ENCODE results near the gene MRTFB.

The MRTFB gene

GRCh38 chr16:14148016-14148415 lies 76.9 kb downstream of the MRTFB start:
- Mint-ChIP-seq H3K9me3 (no peaks in the 10 kb centered on the region), H3K27ac (no peak overlapping the region), H3K4me3 (no peak overlapping the region), H3K27me3 (no peaks in the 10 kb centered on the region), H3K36me3 (peaks cover 9% of the 10 kb centered on the region), H3K4me1 (peaks cover 2% of the 10 kb centered on the region)
- ATAC-seq (ENCODE audit: low read depth): no peak
- DNase-seq (ENCODE audit: low spot score in 2 of 2): no peak

- no peaks in the 10 kb centered on the region for H3K27me3 Mint-ChIP-seq
- H3K27ac Mint-ChIP-seq: no peak overlapping the region
- H3K36me3 Mint-ChIP-seq: peaks cover 9% of the 10 kb centered on the region
- no peak for ATAC-seq (ENCODE audit: low read depth)
- no peaks in the 10 kb centered on the region for H3K9me3 Mint-ChIP-seq
- H3K4me1 Mint-ChIP-seq: peaks cover 2% of the 10 kb centered on the region
- H3K4me3 Mint-ChIP-seq: no peak overlapping the region
- no peak for DNase-seq (ENCODE audit: low spot score in 2 of 2)
Observed at GRCh38 chr16:14148569-14148968, 77.5 kb downstream of the MRTFB start.

- peaks cover 6% of the 10 kb centered on the region for H3K36me3 Mint-ChIP-seq
- no peak overlapping the region for H3K4me3 Mint-ChIP-seq
- H3K4me1 Mint-ChIP-seq: peaks cover 2% of the 10 kb centered on the region
- no peak for ATAC-seq (ENCODE audit: low read depth)
- H3K9me3 Mint-ChIP-seq: no peaks in the 10 kb centered on the region
- DNase-seq (ENCODE audit: low spot score in 2 of 2): no peak
- H3K27ac Mint-ChIP-seq: no peak overlapping the region
- no peaks in the 10 kb centered on the region for H3K27me3 Mint-ChIP-seq
Observed at GRCh38 chr16:14150796-14151195, 79.7 kb downstream of the MRTFB start.

DNA sequence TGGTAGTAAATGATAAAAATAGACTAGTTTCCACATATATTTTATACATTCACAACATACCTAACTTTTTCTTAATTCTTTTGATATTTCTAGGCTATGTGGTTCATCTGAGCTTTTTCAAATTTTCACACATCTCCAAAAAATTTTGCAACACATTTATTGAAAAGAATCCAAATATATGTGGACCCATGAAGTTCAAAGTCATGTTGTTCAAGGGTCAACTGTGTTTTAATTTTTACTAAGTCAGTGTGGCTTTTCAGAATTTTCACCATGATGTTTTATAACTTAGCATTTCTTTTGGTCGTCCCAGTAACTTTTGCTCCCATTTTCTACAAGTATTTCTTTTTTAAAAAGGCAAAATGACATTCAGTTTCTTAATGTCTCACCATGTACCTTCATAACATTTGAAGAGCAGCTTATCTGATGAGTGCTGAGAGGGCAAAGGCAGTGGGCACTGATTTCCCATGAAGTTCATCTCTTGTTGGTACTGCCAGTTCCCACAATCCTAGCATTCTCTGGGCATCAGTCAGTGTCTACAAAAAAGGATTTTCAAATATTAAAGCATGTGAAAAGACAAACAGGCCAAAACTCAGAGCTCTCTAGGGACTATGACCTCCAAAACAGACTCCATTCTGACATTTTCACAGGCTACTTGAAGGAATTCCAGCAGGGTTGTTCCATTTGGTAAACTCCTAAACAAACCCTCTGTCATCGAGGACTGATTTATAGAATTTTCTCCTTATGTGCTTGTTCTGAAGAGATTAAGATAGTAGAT lies 80.3 kb downstream of the MRTFB start:
- ATAC-seq (ENCODE audit: low read depth) (no peak), DNase-seq (ENCODE audit: low spot score in 2 of 2) (no peak)
- Mint-ChIP-seq H3K27me3 (no peaks in the 10 kb centered on the region), H3K4me1 (peaks cover 2% of the 10 kb centered on the region), H3K4me3 (no peak overlapping the region), H3K27ac (no peak overlapping the region), H3K36me3 (peaks cover 5% of the 10 kb centered on the region), H3K9me3 (no peaks in the 10 kb centered on the region)

DNA sequence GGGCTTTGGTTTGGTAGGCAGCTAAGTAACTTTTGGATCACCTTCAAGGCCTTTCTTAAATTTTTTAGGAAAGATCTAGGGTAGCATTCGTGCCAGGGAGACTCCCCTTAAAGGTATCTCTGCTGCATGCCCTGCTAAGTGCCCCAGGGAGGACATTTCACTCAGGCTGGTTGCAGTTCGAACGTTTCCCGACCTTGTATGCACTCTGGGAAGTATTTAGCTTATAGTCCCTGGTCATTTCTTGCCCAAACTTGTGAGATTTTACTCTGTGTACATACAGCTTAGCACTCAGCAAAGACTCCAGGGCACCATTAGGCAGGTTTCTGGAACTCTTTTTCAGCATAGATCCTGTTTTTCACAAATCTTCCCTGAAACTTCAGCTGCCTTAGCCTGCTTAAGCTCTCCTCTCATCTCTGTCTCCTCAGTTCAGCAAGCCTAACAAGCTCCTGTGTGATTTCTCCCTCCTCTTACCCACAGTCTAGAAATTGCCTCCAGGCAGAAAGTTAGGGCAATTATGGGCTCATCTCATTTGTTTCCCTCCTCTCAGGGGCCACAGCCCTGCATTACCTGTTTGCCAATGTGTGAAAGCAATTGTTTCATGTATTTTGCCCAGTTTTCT lies 84.6 kb downstream of the MRTFB start:
- DNase-seq (ENCODE audit: low spot score in 2 of 2) (no peak), ATAC-seq (ENCODE audit: low read depth) (no peak)
- Mint-ChIP-seq H3K36me3 (no peaks in the 10 kb centered on the region), H3K4me1 (peaks cover 2% of the 10 kb centered on the region), H3K27ac (no peak overlapping the region), H3K9me3 (no peaks in the 10 kb centered on the region), H3K4me3 (no peak overlapping the region), H3K27me3 (no peaks in the 10 kb centered on the region)

- no peak overlapping the region for H3K4me3 Mint-ChIP-seq
- peaks cover 6% of the 10 kb centered on the region for H3K36me3 Mint-ChIP-seq
- ATAC-seq (ENCODE audit: low read depth): no peak
- no peak for DNase-seq (ENCODE audit: low spot score in 2 of 2)
- H3K27ac Mint-ChIP-seq: no peak overlapping the region
- peaks cover 23% of the 10 kb centered on the region for H3K4me1 Mint-ChIP-seq
- no peaks in the 10 kb centered on the region for H3K9me3 Mint-ChIP-seq
- no peaks in the 10 kb centered on the region for H3K27me3 Mint-ChIP-seq
Observed at GRCh38 chr16:14164916-14165662, 94.0 kb downstream of the MRTFB start.

DNA sequence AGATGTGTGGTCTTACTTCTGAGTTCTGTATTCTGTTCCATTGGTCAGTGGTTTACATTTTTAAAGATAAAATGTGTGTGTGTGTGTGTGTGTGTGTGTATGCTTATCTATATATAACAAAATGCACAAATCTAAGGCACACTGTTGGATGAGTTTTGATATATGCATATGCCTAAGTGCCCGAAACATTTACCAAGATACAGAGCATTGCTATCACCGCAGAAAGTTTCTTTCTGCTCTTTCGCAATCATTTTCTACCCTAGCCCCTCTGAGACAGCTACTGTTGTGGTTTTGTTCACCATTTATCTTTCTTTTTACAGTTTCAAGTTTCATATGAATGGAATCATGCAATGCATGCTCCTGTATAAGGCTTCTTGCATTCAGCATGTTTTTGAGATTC lies 97.0 kb downstream of the MRTFB start:
- H3K9me3 Mint-ChIP-seq: peaks cover 3% of the 10 kb centered on the region
- H3K4me1 Mint-ChIP-seq: peaks cover 23% of the 10 kb centered on the region
- H3K36me3 Mint-ChIP-seq: peaks cover 16% of the 10 kb centered on the region
- H3K4me3 Mint-ChIP-seq: no peak overlapping the region
- ATAC-seq (ENCODE audit: low read depth) (no peak), DNase-seq (ENCODE audit: low spot score in 2 of 2) (no peak)
- no peaks in the 10 kb centered on the region for H3K27me3 Mint-ChIP-seq
- H3K27ac Mint-ChIP-seq: no peak overlapping the region

DNA sequence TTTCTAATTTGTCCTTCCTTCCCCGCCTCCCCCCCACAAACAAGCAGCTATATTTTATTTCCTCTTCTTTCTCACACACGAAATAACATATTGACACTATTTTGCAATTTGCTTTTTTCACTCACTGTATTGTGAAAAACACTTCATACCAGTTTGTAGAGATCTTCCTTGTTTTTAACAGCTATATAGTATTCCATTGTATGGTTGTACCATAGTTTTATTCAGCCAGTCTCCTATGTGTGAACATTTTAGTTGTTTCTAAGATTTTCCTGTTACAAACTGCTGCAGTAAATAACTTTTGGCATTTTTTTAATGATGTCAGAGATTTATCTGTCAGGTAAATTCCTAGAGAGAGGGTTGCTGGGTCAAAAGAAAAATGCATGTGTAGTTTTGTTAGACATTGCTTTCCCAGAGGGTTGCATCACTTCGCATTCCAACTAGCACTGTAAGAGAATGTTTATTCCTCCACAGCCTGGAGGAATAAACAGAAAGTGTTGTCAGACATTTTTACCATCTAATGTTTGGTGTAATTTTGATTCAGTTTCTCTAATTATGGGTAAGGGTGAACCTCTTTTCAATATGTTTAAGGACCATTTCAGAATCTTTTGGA lies 101.2 kb downstream of the MRTFB start:
- Mint-ChIP-seq H3K27me3 (no peaks in the 10 kb centered on the region), H3K4me3 (no peak overlapping the region), H3K9me3 (peaks cover 5% of the 10 kb centered on the region), H3K27ac (no peak overlapping the region), H3K36me3 (peaks cover 21% of the 10 kb centered on the region), H3K4me1 (peaks cover 7% of the 10 kb centered on the region)
- DNase-seq (ENCODE audit: low spot score in 2 of 2) (no peak), ATAC-seq (ENCODE audit: low read depth) (no peak)

DNA sequence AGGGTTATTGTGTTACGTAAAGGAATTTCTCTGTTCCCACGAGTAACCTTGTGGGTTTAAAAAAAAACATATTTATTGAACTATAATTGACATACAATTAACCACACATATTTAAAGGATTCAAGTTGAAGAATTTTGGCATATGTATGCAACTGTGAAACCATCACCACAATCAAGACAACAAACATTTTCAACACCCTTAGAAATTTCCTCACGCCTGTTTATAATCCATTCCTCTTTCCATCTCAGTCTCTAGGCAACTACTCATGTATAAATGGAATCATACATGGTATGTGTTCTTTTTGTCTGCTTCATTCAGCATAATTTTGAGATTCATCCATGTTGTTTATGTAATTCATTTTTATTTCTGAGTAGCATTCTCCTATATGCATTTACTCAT lies 104.0 kb downstream of the MRTFB start:
- H3K9me3 Mint-ChIP-seq: peaks cover 5% of the 10 kb centered on the region
- H3K27ac Mint-ChIP-seq: no peak overlapping the region
- H3K27me3 Mint-ChIP-seq: no peaks in the 10 kb centered on the region
- no peak for DNase-seq (ENCODE audit: low spot score in 2 of 2)
- H3K4me1 Mint-ChIP-seq: no peaks in the 10 kb centered on the region
- no peak for ATAC-seq (ENCODE audit: low read depth)
- no peak overlapping the region for H3K4me3 Mint-ChIP-seq
- peaks cover 18% of the 10 kb centered on the region for H3K36me3 Mint-ChIP-seq

DNA sequence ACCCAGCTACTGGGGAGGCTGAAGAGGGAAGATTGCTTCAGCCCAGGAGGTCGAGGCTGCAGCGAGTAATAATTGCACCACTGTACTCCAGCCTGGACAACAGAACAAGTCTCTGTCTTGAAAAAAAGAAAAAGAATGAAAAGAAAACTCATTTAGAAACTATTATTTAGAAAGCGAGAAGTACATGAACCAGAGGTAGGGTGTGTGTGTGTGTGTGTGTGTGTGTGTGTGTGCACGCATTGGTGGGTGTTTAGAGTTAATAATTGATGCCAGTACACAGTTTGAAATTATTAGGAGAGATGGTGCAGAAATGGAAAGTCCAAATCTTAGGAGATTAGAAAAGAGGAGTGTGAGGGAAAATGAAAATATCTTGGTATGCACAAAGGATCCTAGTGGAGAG lies 106.6 kb downstream of the MRTFB start:
- DNase-seq (ENCODE audit: low spot score in 2 of 2): no peak
- Mint-ChIP-seq H3K4me1 (peaks cover 2% of the 10 kb centered on the region), H3K27me3 (no peaks in the 10 kb centered on the region), H3K27ac (no peak overlapping the region), H3K4me3 (no peak overlapping the region), H3K9me3 (peaks cover 2% of the 10 kb centered on the region), H3K36me3 (peaks cover 10% of the 10 kb centered on the region)
- no peak for ATAC-seq (ENCODE audit: low read depth)

DNA sequence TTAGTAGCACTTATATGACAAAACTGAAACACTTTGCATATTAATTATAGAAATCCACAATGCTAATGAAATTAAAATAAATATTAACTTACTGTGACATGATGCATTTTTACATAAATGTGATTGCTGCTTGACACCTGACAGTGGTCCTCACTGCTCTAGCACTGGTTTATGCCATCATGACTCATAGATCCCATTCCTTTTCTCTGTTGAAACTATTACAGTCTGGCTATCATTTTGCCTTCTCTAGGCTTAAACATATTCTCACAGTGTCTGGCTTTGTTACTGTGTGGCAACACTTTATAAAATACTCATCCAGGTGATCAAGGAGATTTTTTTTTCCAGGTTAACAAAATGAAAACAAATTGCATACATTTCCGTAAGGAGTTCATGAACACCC lies 108.0 kb downstream of the MRTFB start:
- DNase-seq (ENCODE audit: low spot score in 2 of 2) (no peak), ATAC-seq (ENCODE audit: low read depth) (no peak)
- Mint-ChIP-seq H3K4me1 (peaks cover 2% of the 10 kb centered on the region), H3K4me3 (no peak overlapping the region), H3K27me3 (no peaks in the 10 kb centered on the region), H3K36me3 (peaks cover 6% of the 10 kb centered on the region), H3K9me3 (no peaks in the 10 kb centered on the region), H3K27ac (no peak overlapping the region)

- Mint-ChIP-seq H3K27me3 (no peaks in the 10 kb centered on the region), H3K36me3 (peaks cover 4% of the 10 kb centered on the region), H3K9me3 (no peaks in the 10 kb centered on the region), H3K4me1 (peaks cover 2% of the 10 kb centered on the region), H3K4me3 (no peak overlapping the region), H3K27ac (no peak overlapping the region)
- ATAC-seq (ENCODE audit: low read depth) (no peak), DNase-seq (ENCODE audit: low spot score in 2 of 2) (no peak)
Observed at GRCh38 chr16:14180481-14180944, 109.4 kb downstream of the MRTFB start.

GRCh38 chr16:14181371-14182050 lies 110.4 kb downstream of the MRTFB start:
- ATAC-seq (ENCODE audit: low read depth): no peak
- Mint-ChIP-seq H3K36me3 (peaks cover 4% of the 10 kb centered on the region), H3K4me1 (peaks cover 2% of the 10 kb centered on the region), H3K27me3 (no peaks in the 10 kb centered on the region), H3K9me3 (no peaks in the 10 kb centered on the region), H3K4me3 (no peak overlapping the region), H3K27ac (no peak overlapping the region)
- no peak for DNase-seq (ENCODE audit: low spot score in 2 of 2)
